Measurements from ENCODE around the gene CREBBP.

- TF ChIP-seq SUZ12 (IDR thresholded peaks at IDR 0.05; ENCODE audit: extremely low read depth, insufficient read depth, insufficient read length) (no peak), ZNF274 (IDR thresholded peaks at IDR 0.05; ENCODE audit: low read depth, low read length) (no peak)
Observed at GRCh38 chr16:3838600-3839401, 41.7 kb downstream of the CREBBP start.
